GM21528 (cell line): ENCODE results near the gene SIK2.
"Not testable (repeated sequence)": the region's sequence is repeated elsewhere in the genome, so short reads cannot be mapped to it uniquely, and the experiment has no call there.

Experiments used
- ATAC-seq: cut with Tn5 transposase; IDR thresholded peaks from one replicate; pipeline ENCODE4 v1.9.1; 2021; ENCODE audit warnings: mild to moderate bottlenecking, moderate library complexity; ENCODE audit not compliant: unreplicated experiment, low FRiP score

The SIK2 gene

GRCh38 chr11:111691741-111692140, 89.5 kb downstream of the SIK2 start:
- no peak for ATAC-seq

- no peak for ATAC-seq
These were observed 91.1 kb downstream of the SIK2 start for GRCh38 chr11:111693224-111693937.

GRCh38 chr11:111694851-111695250, 92.6 kb downstream of the SIK2 start:
- ATAC-seq: no peak

- no peak for ATAC-seq
These were observed 94.3 kb downstream of the SIK2 start for GRCh38 chr11:111696556-111696955.

- no peak for ATAC-seq
These were observed 95.7 kb downstream of the SIK2 start for GRCh38 chr11:111697933-111698371.

- ATAC-seq: no peak
These were observed 96.8 kb downstream of the SIK2 start for GRCh38 chr11:111698852-111699559.

GRCh38 chr11:111699579-111700156, 97.4 kb downstream of the SIK2 start:
- ATAC-seq: no peak

GRCh38 chr11:111700162-111700561, 97.9 kb downstream of the SIK2 start:
- no peak for ATAC-seq

- no peak for ATAC-seq
These were observed 100.4 kb downstream of the SIK2 start for GRCh38 chr11:111702623-111703022.

GRCh38 chr11:111703576-111703975, 101.3 kb downstream of the SIK2 start:
- no peak for ATAC-seq

- ATAC-seq: no peak
These were observed 104.9 kb downstream of the SIK2 start for GRCh38 chr11:111707039-111707690.

GRCh38 chr11:111707691-111708067, 105.4 kb downstream of the SIK2 start:
- no peak for ATAC-seq

GRCh38 chr11:111714522-111714921, 112.3 kb downstream of the SIK2 start:
- no peak for ATAC-seq

- ATAC-seq: no peak
These were observed 113.0 kb downstream of the SIK2 start for GRCh38 chr11:111715142-111715816.

GRCh38 chr11:111717660-111718059, 115.4 kb downstream of the SIK2 start:
- ATAC-seq: not testable (repeated sequence)

GRCh38 chr11:111718436-111718835, 116.2 kb downstream of the SIK2 start:
- ATAC-seq: no peak

GRCh38 chr11:111718859-111719258, 116.6 kb downstream of the SIK2 start:
- ATAC-seq: no peak

GRCh38 chr11:111719379-111719778, 117.1 kb downstream of the SIK2 start:
- ATAC-seq: no peak

GRCh38 chr11:111720801-111721494, 118.7 kb downstream of the SIK2 start:
- no peak for ATAC-seq

- ATAC-seq: no peak
These were observed 120.3 kb downstream of the SIK2 start for GRCh38 chr11:111722501-111722900.
